RWPE1 (cell line): Measurements from ENCODE around the gene APOC4.

Experiments used
- CTCF ChIA-PET: fragments of 350-600 bp; sonication (Branson Sonifier 250); formaldehyde crosslinking; extraction: SDS; loops from one replicate; lab custom pipeline; 2021; lab: Yijun Ruan, JAX
- POLR2A ChIA-PET: fragments of 400-600 bp; formaldehyde crosslinking; extraction: SDS; loops from one replicate; lab custom pipeline; 2020; ENCODE audit warnings: antibody characterized with exemption; ENCODE audit not compliant: low non-redundant PET; lab: Yijun Ruan, JAX
- DNase-seq: peaks from one replicate; pipeline ENCODE4 v3.0.0; 2012; ENCODE audit warnings: low spot score
- H3K27ac ChIP-seq: fragments of 450-650 bp; 2 replicates; pipeline ENCODE4 v1.5.1; 2017
- CTCF ChIP-seq: fragments of 450-650 bp; conservative IDR thresholded peaks from 2 replicates; pipeline ENCODE4 v1.5.1; 2017; ENCODE audit warnings: low read depth, mild to moderate bottlenecking

The APOC4 gene

GRCh38 chr19:44942067-44942571 is at the start of gene APOC4:
APOC4 (plus strand) TSS chr19:44942237; CDS start chr19:44942278, 41 bp downstream.
- no peak within 1 kb of the TSS for H3K27ac ChIP-seq
- ChIA-PET CTCF (no interaction called here), POLR2A (no interaction called here)
- TF ChIP-seq CTCF, result no peak
- no peak for DNase-seq

- no peak for TF ChIP-seq CTCF
- POLR2A ChIA-PET, result no interaction called here
- peak overlapping the region; percentile 93 for H3K27ac ChIP-seq
- no peak for DNase-seq
- CTCF ChIA-PET, result interaction anchor here (1.2 kb wide), 1 partner anchor 11 kb away, joined by 4 read pairs; no protein-coding TSS in a partner anchor
These were observed 49.1 kb upstream of the APOC4 start for GRCh38 chr19:44892932-44893331.

GRCh38 chr19:44893332-44894051 is 48.5 kb upstream of the APOC4 start:
- ChIA-PET CTCF (interaction anchor here (1.2 kb wide), 1 partner anchor 11 kb away, joined by 4 read pairs; no protein-coding TSS in a partner anchor), POLR2A (no interaction called here)
- DNase-seq, result no peak
- TF ChIP-seq CTCF, result no peak
- peak overlapping the region; percentile 93 for H3K27ac ChIP-seq

- POLR2A ChIA-PET, result no interaction called here
- H3K27ac ChIP-seq, result peak overlapping the region; percentile 93
- DNase-seq, result no peak
- no peak for TF ChIP-seq CTCF
- CTCF ChIA-PET, result no interaction called here
These were observed 48.0 kb upstream of the APOC4 start for GRCh38 chr19:44894052-44894400.

- ChIA-PET CTCF (interaction anchor here (0.6 to 2.1 kb wide), 2 partner anchors 9 to 16 kb away, joined by 5 to 7 read pairs; no protein-coding TSS in a partner anchor), POLR2A (no interaction called here)
- peak overlapping the region; percentile 5 for H3K27ac ChIP-seq
- no peak for DNase-seq
- TF ChIP-seq CTCF, result no peak
These were observed 47.1 kb upstream of the APOC4 start for GRCh38 chr19:44894946-44895345.

GRCh38 chr19:44897835-44898234 is 44.2 kb upstream of the APOC4 start:
- DNase-seq, result no peak
- ChIA-PET CTCF (interaction anchor here (1.4 kb wide), 1 partner anchor 54 kb away, joined by 8 read pairs; no protein-coding TSS in a partner anchor), POLR2A (no interaction called here)
- no peak for TF ChIP-seq CTCF
- H3K27ac ChIP-seq, result peak overlapping the region; percentile 5
